Middle frontal gyrus (tissue), 1 donor: Measurements from ENCODE around the gene PHB1.
"Not testable (repeated sequence)": the region's sequence is repeated elsewhere in the genome, so short reads cannot be mapped to it uniquely, and the experiment has no call there.

ENCODE experiments used
- DNase-seq: peaks from one replicate; pipeline ENCODE4 v3.0.0-alpha.2; 2015; ENCODE audit warnings: low spot score; ENCODE audit errors: extremely low spot score

The PHB1 gene

GRCh38 chr17:49406421-49407061, 8.1 kb downstream of the PHB1 start:
- DNase-seq, result no peak

- no peak for DNase-seq
Measured at GRCh38 chr17:49404906-49405305, 9.8 kb downstream of the PHB1 start.

GRCh38 chr17:49404361-49404760, 10.3 kb downstream of the PHB1 start:
- no peak for DNase-seq

- DNase-seq, result no peak
Measured at GRCh38 chr17:49403514-49404289, 11.0 kb downstream of the PHB1 start.

GRCh38 chr17:49402706-49403105, 12.0 kb downstream of the PHB1 start:
- no peak for DNase-seq

GRCh38 chr17:49401971-49402611, 12.6 kb downstream of the PHB1 start:
- no peak for DNase-seq

- DNase-seq, result no peak
Measured at GRCh38 chr17:49399995-49400394, 14.7 kb downstream of the PHB1 start.

- DNase-seq, result no peak
Measured at GRCh38 chr17:49397586-49397985, 17.1 kb downstream of the PHB1 start.

GRCh38 chr17:49393491-49394255, 21.0 kb downstream of the PHB1 start:
- no peak for DNase-seq

- no peak for DNase-seq
Measured at GRCh38 chr17:49390548-49391324, 23.9 kb downstream of the PHB1 start.

- not testable (repeated sequence) for DNase-seq
Measured at GRCh38 chr17:49389514-49390347, 25.0 kb downstream of the PHB1 start.

GRCh38 chr17:49388692-49389513, 25.8 kb downstream of the PHB1 start:
- no peak for DNase-seq

GRCh38 chr17:49388290-49388640, 26.4 kb downstream of the PHB1 start:
- DNase-seq, result no peak

- no peak for DNase-seq
Measured at GRCh38 chr17:49387498-49388289, 27.0 kb downstream of the PHB1 start.

GRCh38 chr17:49386373-49386772, 28.3 kb downstream of the PHB1 start:
- no peak for DNase-seq

- no peak for DNase-seq
Measured at GRCh38 chr17:49384951-49385350, 29.7 kb downstream of the PHB1 start.

GRCh38 chr17:49383060-49383459, 31.6 kb downstream of the PHB1 start:
- DNase-seq, result no peak

GRCh38 chr17:49382556-49382955, 32.1 kb downstream of the PHB1 start:
- DNase-seq, result no peak
